ENCODE data around the gene PRRG2.

DNA sequence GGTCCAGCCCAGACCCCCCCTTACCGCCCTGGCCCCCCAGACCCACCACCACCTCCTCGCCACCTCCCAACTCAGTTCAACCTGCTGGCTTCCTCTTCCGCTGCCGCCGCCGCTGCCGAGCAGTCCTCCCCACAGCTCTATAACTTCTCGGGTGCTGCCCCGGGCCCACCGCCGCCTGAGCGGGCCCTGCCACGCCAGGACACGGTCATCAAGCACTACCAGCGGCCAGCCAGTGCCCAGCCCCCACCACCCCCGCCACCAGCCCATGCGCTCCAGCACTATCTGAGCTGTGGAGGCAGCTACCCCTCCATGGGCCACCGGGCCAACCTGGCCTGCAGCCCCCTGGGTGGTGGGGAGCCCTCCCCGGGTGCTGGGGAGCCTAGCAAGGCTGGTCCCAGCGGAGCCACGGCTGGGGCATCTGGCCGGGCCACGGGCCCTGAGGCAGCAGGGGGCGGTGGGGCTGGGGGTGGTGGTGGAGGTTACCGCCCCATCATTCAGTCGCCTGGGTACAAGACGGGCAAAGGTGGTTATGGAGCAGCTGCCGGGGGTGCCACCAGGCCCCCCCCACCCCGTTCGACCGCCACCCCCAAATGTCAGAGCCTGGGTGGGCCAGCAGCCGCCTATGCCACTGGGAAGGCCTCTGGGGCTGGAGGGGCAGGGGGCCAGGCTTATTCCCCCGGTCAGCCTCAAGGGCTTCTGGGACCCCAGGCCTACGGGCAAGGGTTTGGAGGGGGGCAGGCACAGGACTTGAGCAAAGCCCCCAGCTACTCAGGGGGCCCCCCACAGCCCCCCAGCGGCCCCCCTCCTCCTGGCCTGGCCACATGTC is 14.1 kb downstream of the PRRG2 start:
- TF ChIP-seq CTCF (conservative IDR thresholded peaks at IDR 0.05; ENCODE audit: low read depth, low read length) = no peak
- TF ChIP-seq EZH2 (IDR thresholded peaks at IDR 0.05; ENCODE audit: borderline replicate concordance, low read depth, low read length, poor library complexity, severe bottlenecking) = no peak
